HCEC 1CT (cell line): ENCODE measurements around the gene LCP2.

Experiments used
- DNase-seq: peaks from one replicate; pipeline ENCODE4 v3.0.0-alpha.2; 2017

The LCP2 gene

GRCh38 chr5:170204202-170204601 is 93.4 kb downstream of the LCP2 start:
- no peak for DNase-seq

DNA sequence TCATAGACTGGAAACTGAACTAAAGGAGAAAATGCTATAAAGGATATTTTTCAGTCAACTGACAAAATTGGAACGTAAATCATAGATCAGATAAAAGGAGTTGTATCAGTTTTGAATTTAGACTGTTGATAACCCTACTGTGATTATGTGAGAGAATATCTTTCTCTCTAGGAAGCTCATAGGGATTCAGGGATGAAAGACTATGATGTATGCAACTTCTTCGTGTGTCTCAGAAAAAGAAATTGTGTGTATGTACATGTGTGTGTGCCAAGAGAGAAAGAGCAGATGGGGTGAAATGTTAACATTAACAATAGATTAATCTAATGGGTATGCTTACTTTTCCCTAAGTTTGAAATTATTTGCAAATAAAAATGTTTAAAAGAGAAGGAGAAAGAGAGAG is 95.5 kb downstream of the LCP2 start:
- no peak for DNase-seq

GRCh38 chr5:170201311-170201710 is 96.3 kb downstream of the LCP2 start:
- DNase-seq: no peak

GRCh38 chr5:170200876-170201275 is 96.7 kb downstream of the LCP2 start:
- DNase-seq: no peak
